Measurements from ENCODE around the gene TUBB3.
A peak's percentile ranks its signal among the peaks of the same experiment; 100 is the strongest.
"Not testable (repeated sequence)": the region's sequence is repeated elsewhere in the genome, so short reads cannot be mapped to it uniquely, and the experiment has no call there.

Gene TUBB3

DNA sequence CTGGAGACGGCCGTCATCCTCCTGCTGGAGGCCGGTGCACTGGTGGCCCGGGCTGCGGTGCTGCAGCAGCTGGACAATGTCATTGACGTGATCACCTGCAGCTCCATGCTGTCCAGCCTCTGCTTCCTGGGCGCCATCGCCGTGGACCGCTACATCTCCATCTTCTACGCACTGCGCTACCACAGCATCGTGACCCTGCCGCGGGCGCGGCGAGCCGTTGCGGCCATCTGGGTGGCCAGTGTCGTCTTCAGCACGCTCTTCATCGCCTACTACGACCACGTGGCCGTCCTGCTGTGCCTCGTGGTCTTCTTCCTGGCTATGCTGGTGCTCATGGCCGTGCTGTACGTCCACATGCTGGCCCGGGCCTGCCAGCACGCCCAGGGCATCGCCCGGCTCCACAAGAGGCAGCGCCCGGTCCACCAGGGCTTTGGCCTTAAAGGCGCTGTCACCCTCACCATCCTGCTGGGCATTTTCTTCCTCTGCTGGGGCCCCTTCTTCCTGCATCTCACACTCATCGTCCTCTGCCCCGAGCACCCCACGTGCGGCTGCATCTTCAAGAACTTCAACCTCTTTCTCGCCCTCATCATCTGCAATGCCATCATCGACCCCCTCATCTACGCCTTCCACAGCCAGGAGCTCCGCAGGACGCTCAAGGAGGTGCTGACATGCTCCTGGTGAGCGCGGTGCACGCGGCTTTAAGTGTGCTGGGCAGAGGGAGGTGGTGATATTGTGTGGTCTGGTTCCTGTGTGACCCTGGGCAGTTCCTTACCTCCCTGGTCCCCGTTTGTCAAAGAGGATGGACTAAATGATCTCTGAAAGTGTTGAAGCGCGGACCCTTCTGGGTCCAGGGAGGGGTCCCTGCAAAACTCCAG is 3.4 kb upstream of the TUBB3 start:
- DNase-seq, result no peak

DNA sequence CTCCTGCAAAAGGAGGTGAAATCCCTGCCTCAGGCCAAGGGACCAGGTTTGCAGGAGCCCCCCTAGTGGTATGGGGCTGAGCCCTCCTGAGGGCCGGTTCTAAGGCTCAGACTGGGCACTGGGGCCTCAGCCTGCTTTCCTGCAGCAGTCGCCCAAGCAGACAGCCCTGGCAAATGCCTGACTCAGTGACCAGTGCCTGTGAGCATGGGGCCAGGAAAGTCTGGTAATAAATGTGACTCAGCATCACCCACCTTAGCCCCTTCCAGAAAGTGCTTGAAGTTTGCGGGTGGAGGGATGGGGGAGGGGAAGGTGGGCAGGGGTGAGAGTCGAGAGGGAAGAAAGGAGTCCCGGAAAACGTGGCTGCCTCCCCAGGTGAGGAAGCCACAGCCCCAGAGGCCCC is 2.4 kb upstream of the TUBB3 start:
- no peak for DNase-seq

DNA sequence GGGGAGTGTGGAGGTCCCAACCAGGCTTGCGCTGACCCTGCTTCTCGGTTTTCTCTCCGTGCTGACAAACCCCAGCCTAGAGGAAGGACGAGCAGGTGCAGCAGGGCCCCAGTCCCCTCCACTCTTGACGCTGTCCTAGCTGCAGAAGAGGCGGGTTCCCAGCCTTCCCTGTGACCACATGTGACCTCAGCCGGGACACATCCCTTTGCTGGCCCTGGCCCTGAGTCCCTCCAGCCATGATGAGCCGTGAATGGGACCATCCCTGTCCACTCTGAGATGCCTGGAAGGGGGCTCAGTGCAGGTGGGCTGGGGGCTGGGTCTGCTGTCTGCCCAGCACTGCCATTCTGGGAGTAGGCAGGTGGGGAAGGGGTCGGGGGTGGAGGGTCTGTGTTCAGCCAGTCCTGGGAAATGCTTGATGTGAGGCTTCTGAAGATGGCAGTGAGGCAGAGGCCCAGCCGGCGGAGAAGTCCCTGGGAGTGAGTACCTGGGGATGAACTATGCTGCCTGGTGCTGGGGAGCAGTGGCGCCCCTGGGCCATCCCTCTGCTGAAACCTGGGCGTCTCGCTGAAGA is 1.9 kb upstream of the TUBB3 start:
- DNase-seq, result peak; percentile 23

DNA sequence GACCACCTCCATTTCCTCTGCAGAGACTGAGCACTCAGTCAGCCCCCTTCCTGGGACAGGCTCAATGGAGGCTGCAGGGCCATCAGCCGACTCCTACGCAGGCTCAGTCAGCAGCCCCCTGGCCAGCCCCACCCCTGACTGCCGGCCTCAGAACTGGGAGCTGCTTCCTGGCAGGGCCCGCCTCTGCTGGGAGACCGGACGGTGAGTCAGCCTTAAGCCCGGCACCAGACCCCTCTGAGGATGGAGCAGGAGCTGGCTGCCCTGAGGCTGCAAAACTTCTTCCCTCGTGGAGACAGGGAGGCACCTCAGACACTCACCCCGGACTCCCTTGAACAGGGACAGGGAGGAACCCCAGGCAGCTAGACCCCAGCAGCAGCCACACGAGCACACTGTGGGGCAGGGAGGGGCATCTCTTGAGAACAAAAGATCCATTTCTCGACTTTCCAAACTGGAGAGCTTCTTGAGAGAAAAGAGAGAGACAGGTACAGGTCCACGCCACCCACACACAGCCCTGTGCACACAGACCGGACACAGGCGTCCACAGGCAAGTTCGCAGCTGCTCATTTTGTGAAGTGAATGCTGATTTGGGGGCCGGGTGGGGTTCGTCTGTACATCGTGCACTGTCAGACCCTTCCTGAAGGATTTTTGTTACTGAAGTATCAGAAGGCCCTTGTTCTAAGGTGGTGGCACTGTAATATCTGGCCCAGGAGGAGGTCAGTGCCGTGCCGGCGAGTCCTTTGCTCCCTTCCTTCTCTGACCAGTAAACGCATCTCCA is 1.3 kb upstream of the TUBB3 start:
- peak; percentile 49 for DNase-seq

DNA sequence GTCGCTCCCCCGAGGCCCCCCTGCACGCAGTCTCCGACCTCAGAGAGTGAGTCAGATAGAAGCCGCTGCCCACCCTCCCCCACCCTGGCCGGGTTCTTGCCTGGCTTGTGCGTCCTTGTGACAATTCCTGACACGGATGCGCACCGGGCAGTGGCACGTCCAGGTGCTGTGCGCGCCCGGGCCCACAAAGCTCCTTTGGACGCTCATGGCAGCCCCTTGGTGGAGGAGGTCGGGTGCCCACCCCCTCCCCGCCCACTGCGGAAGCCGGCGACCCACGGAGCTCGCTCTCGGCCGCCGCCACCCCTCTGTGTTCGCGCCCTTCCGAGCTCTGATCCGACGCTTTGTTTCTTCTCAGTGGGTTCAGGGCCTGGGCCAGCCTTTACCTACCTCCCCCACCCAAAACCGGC is 662 bp upstream of the TUBB3 start:
- peak; percentile 21 for DNase-seq

DNA sequence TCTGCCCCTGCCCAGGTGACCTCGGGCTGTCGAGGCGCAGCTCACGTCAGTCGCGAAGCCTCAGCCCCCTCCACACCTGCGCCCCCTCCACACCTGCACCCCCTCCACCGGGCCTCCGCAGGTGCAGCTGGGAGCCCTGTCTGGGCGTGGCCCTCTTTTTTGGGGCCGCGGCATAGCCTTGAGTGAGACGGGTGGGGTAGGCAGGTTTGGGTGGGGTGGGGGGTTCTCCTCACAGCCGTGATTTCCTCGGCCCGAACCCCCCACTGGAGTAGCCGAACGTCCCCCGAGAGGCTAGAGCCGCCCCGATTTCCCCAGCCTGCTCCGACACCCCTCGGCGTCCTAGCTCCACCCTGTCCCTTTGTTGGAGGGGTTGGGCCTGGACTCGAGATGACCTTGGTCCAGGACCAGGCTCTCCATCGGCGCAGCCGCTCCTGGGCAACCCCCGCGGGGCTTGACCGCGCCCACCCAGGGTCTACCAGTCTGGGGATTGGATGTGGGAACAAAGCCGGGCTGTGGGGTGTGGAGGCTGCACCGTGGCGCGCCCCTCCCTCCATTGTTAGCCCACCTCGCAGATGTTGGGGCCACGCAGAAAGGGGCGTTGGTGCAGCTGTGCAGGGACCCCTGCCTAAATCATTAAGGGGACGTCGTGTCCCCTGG is 626 bp downstream of the TUBB3 start:
- DNase-seq, result peak; percentile 10

DNA sequence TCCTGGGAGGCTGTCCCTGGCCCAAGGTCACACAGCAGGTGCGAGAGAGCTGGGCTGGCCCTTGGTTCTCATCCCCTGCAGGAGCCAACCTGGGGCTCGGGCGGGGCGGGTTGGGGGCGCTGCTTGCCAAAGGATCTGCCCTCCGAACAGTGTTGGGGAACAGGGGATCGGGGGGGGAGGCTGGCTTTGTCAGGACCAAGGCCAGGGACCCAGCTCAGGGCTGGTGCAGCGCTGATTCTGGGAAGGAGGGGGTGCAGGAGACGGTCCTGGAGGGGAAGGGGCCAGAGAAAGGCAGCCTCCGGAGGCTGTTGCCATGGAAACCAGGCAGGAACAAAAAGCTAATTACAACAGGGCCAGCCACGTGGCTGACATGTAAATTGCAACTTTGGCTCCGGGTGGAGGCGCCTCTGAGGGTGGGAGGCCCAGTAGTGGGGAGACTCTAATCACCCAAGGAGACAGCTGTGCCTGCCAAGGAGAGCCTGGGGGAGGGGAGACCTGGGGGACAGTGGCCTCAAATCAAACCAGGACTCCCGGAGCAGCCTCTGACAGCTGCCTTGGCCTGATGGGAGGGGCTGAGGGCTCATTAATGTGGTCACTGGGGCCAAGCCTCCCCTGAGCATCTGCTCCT is 1.3 kb downstream of the TUBB3 start:
- peak; percentile 18 for DNase-seq

DNA sequence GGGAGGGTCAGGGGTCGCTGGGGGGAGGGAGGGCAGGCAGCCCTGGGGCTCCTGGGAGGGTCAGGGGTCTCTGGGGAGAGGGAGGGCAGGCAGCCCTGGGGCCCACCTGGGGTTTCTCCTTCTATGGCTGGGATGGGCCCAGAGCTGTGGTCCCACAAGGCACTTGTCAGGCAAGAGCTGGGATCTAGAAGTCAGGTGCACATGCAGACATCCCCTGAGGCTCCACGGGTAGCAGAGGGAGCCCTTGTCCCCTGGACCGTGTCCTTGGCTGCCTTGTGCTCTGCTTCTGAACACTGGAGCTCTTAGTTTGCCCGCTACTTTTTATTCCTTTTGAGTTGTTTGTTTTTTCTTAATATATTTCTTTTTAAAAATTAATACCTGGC is 1.8 kb downstream of the TUBB3 start:
- DNase-seq, result peak; percentile 9

DNA sequence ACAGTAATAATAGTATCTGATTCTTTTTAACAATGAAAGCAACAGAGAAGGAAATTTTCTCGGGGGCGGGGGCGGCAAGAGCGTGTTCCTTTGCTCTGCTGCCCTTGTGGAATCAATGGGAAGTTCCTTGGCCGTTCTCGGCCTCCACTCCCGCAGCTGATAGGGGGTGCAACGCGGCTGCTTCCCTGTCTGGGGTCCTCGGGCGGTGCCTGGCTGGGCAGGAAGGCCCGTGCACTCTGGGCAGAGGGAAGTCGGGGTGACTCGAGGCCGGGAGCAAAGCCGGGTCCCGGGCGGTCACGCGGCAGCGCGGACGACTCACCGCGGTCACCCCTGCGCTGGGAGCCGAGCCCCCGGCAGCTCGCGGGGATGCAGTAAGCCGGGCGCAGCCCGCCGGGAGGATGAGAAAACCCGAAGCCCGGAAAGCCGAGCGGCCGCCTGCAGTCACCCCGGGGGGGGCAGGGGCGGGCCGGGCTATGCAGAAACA is 2.5 kb downstream of the TUBB3 start:
- DNase-seq, result no peak

DNA sequence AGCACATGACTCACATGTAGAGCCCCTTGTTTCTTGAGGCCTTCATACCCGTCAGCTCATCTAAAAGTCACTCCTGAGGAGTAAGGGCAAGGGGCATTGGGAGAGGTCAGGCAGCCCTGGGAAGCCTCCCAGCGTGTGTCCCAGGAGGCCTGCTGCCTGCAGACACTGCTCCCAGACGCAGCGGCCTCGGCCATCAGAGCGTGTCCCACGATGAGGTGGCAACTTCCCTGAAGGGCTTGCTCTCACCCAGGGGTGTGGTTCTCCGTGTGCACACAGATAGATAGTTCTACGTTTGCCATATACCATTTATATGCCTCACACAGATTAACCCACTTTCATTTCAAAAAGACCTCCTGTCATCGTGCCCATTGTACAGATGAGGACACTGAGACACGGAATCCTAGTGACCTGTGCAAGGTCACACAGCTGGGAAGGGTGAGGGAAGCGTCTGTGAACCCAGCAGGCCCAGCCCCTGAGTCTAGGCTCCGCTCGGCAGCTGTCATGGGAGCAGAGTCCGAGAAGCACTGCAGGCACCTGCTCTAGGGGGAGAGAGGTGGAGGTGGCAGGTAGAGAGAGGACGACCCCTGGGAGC is 8.3 kb downstream of the TUBB3 start:
- no peak for DNase-seq

DNA sequence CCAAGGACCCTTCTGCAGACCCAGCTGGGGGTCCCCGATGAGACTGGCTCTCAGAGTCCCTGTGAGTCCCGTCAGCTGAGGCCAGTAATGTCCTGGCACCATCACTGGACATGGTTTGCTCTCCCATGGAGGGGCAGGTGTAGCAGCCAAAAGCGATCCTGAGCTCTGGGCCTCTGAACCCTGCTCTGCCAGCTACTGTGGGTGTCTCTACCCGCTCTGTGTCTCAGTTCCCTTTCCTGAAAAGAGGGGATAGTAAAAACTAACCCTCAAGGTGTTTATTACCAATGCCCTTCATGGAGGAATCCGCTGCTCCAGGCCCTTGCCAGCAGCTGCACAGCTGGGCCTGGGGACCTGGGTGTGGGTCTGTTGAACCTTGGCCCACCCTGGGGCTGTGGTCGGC is 8.8 kb downstream of the TUBB3 start:
- no peak for DNase-seq

DNA sequence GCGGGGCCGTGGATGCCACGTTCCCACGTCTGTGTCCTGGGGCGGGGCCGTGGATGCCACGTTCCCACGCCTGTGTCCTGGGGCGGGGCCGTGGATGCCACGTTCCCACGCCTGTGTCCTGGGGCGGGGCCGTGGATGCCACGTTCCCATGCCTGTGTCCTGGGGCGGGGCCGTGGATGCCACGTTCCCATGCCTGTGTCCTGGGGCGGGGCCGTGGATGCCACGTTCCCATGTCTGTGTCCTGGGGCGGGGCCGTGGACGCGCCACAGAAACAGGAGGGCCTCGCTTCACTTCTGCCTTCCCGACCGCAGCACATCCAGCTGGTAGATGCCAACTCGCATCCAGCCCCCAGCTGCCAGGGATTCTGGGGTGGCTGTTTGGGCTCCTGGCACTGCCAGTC is 10.9 kb downstream of the TUBB3 start:
- not testable (repeated sequence) for DNase-seq

DNA sequence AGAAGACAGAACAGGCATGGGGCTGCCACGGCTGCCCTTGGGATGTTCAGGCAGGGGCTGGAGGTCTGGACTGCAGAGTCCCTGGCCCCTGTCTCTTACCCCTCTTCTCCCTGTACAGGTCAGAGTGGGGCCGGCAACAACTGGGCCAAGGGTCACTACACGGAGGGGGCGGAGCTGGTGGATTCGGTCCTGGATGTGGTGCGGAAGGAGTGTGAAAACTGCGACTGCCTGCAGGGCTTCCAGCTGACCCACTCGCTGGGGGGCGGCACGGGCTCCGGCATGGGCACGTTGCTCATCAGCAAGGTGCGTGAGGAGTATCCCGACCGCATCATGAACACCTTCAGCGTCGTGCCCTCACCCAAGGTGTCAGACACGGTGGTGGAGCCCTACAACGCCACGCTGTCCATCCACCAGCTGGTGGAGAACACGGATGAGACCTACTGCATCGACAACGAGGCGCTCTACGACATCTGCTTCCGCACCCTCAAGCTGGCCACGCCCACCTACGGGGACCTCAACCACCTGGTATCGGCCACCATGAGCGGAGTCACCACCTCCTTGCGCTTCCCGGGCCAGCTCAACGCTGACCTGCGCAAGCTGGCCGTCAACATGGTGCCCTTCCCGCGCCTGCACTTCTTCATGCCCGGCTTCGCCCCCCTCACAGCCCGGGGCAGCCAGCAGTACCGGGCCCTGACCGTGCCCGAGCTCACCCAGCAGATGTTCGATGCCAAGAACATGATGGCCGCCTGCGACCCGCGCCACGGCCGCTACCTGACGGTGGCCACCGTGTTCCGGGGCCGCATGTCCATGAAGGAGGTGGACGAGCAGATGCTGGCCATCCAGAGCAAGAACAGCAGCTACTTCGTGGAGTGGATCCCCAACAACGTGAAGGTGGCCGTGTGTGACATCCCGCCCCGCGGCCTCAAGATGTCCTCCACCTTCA is 11.7 kb downstream of the TUBB3 start:
- no peak for DNase-seq

DNA sequence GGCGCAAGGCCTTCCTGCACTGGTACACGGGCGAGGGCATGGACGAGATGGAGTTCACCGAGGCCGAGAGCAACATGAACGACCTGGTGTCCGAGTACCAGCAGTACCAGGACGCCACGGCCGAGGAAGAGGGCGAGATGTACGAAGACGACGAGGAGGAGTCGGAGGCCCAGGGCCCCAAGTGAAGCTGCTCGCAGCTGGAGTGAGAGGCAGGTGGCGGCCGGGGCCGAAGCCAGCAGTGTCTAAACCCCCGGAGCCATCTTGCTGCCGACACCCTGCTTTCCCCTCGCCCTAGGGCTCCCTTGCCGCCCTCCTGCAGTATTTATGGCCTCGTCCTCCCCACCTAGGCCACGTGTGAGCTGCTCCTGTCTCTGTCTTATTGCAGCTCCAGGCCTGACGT is 12.5 kb downstream of the TUBB3 start:
- DNase-seq, result not testable (repeated sequence)

DNA sequence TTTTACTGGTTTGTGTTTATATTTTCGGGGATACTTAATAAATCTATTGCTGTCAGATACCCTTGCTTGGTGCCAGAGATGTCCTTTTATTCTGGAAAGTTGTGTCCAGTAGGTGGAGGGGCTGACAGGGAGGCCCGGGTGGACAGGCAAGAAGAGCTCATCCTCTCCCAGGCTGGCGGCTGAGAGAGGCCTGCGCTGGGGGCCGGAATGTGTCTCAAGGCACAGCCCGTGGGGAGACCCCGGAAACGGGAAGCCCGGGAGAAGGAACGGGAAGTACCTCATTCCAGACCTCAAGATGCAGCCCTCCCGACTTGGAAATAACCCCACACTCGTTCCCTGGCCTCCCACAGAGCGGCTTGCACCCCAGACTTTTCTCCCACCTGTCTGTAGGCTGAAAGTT is 12.9 kb downstream of the TUBB3 start:
- no peak for DNase-seq

DNA sequence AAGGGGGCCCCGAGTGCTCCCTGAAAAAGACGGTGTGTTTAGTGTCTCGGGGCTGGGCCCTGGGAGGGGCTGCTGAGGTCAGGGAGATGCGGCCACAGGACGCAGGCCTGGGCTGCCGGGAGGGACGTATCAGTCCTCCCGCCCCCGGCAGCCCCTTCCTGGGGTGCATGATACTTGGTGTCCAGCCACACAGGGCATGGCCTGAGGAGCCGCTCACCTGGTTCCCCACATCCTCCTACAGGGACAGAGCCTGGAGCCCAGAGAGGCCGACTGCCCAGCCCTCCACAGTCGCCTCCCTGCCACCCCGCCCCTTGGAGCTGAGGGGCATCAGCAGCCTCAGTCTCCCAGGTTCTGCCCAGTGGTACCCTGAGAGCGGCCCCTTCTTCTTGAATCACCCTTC is 13.4 kb downstream of the TUBB3 start:
- no peak for DNase-seq

DNA sequence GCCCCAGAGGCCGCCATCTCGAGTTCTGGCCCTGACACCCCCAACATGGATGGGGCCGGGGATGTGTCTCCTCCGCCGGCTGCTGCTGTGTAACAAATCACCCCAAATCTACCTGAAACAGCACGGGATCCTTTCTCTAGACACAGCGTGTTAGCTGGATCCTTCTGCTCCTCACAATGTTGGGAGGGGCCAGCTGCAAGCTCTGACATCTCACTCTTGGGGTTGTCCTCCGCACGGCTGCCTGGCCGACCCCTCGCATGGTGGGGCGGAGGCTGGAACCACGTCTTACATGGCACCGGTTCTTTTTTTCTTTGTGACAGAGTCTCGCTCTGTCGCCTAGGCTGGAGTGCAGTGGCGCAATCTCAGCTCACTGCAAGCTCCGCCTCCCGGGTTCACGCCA is 13.8 kb downstream of the TUBB3 start:
- no peak for DNase-seq

DNA sequence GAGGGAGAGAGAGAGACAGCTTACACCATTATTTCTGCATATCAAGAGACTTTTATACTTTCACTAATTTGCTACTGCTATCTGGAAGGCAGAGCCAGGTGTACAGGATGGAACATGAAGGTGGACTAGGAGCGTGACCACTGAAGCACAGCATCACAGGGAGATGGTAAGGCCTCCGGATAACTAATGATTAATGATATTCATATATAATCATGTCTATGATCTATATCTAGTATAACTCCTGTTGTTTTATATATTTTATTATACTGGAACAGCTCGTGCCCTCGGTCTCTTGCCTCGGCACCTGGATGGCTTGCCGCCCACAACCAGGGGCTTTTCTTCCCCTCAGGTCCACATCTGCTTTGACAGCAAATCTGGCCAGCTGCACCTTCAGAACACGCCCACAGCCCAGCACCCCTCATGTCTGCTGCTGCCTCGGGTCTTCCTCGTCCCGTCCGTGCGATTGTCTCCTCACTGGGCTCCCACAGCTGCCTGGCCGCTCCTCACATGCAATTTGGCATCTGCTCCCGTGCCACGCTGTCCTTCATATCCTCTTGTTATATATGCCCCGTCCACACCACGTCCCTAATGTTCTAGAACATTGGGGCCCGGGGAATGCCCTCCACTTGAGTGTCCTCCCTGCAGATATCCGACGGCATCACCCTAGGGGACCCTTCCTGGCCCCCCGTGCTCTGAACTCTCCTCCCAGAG is 15.2 kb downstream of the TUBB3 start:
- no peak for DNase-seq

DNA sequence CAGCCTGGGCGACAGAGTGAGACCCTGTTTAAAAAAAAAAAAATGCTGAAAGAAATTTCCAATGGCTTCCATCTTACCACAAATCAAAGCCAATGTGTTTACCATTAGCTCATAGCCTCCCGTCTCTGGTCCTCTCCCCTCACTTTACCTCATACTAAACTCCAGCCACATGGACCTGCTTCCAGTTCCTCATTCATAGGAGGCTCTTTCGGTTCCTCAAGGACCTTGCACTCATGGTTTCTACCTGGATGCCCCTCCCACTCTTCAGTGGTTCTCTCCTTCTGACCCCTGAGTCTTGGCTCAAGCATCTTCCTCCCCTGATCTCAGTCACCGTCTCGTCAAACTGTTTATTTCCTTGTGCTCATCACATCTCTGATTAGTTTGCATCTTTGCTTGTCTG is 21.6 kb downstream of the TUBB3 start:
- no peak for DNase-seq

DNA sequence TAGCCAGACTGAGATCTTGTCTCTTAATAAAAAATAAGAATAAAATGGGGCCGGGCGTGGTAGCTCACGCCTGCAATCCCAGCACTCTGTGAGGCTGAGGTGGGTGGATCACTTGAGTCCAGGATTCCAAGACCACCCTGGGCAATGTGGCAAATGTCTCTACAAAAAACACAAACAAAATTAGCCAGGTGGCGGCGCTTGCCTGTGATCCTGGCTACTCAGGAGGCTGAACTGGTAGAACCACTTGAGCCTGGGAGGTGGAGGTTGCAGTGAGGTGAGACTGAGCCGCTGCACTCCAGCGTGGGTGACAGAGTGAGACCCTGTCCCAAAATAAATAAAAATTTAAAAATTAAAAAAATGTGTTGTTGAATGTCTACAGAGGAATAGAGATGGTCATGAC is 22.5 kb downstream of the TUBB3 start:
- DNase-seq, result peak; percentile 21

DNA sequence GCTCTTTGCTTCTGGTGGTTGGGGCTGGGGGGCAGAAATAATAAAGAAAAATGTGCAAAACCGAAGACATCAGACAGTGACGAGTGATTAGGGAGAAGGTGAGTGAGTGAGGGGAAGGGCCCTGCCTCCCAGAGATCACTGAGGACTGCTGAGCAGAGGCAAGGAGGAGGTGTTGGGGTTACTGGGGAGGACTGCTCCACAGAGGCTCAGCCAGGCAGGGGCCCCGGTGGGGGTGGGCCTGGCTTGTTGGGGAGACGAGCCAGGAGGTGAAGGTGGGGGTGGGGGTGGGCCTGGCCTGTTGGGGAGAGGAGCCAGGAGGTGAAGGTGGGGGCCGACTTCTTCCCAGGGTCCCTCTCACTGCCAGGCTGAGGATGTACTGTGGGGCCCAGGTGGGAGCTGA is 23.4 kb downstream of the TUBB3 start:
- no peak for DNase-seq
